ENCODE measurements around the gene C19orf81.

Gene C19orf81

GRCh38 chr19:50658441-50659317, 9.4 kb downstream of the C19orf81 start (continued):
- TF ChIP-seq ZNF654 (tag by site-specific recombination; IDR thresholded peaks at IDR 0.05; ENCODE audit: low read depth) (no peak), PRDM1 (tag by site-specific recombination; IDR thresholded peaks at IDR 0.05) (no peak), ZNF121 (tag by site-specific recombination; IDR thresholded peaks at IDR 0.05) (peak; percentile 68; the same call in 1 of the 2 replicates), ZBTB17 (tag by site-specific recombination; IDR thresholded peaks at IDR 0.05) (peak; percentile 97), SCRT1 (tag by site-specific recombination; IDR thresholded peaks at IDR 0.05; ENCODE audit: borderline replicate concordance) (peak; percentile 86), ZNF174 (tag by site-specific recombination; IDR thresholded peaks at IDR 0.05) (no peak), ZNF621 (tag by site-specific recombination; IDR thresholded peaks at IDR 0.05) (no peak), ZBTB8A (tag by site-specific recombination; IDR thresholded peaks at IDR 0.05) (no peak), ZNF18 (tag by site-specific recombination; IDR thresholded peaks at IDR 0.05) (no peak), ZNF768 (tag by site-specific recombination; IDR thresholded peaks at IDR 0.05) (peak; percentile 29; the same call in 1 of the 2 replicates), ZNF626 (tag by site-specific recombination; IDR thresholded peaks at IDR 0.05) (no peak), ZNF785 (tag by site-specific recombination; IDR thresholded peaks at IDR 0.05) (0 out of 2 replicates have a peak, but pooled peaks have one; percentile 56), ZNF114 (tag by site-specific recombination; IDR thresholded peaks at IDR 0.05) (no peak), ZNF629 (tag by site-specific recombination; IDR thresholded peaks at IDR 0.05) (peak; percentile 25; the same call in 1 of the 2 replicates), ZNF510 (tag by site-specific recombination; IDR thresholded peaks at IDR 0.05; ENCODE audit: insufficient replicate concordance) (no peak), OVOL3 (tag by site-specific recombination; IDR thresholded peaks at IDR 0.05) (peak; percentile 75), ZNF426 (tag by site-specific recombination; IDR thresholded peaks at IDR 0.05) (no peak), ZIC2 (tag by site-specific recombination; IDR thresholded peaks at IDR 0.05) (peak; percentile 61), TRIM28 (IDR thresholded peaks at IDR 0.05; ENCODE audit: borderline replicate concordance, low read length) (no peak), ZNF112 (tag by site-specific recombination; IDR thresholded peaks at IDR 0.05) (no peak), ZNF274 (IDR thresholded peaks at IDR 0.05; ENCODE audit: low read length) (no peak), ZNF274 (tag by site-specific recombination; IDR thresholded peaks at IDR 0.05; ENCODE audit: borderline replicate concordance) (no peak), ZNF2 (tag by site-specific recombination; IDR thresholded peaks at IDR 0.05) (peak; percentile 78), ZNF837 (tag by site-specific recombination; IDR thresholded peaks at IDR 0.05) (peak; percentile 25; the same call in 1 of the 2 replicates), GLIS2 (tag by site-specific recombination; IDR thresholded peaks at IDR 0.05) (peak; percentile 56)
- TF ChIP-seq, protein P1, sequence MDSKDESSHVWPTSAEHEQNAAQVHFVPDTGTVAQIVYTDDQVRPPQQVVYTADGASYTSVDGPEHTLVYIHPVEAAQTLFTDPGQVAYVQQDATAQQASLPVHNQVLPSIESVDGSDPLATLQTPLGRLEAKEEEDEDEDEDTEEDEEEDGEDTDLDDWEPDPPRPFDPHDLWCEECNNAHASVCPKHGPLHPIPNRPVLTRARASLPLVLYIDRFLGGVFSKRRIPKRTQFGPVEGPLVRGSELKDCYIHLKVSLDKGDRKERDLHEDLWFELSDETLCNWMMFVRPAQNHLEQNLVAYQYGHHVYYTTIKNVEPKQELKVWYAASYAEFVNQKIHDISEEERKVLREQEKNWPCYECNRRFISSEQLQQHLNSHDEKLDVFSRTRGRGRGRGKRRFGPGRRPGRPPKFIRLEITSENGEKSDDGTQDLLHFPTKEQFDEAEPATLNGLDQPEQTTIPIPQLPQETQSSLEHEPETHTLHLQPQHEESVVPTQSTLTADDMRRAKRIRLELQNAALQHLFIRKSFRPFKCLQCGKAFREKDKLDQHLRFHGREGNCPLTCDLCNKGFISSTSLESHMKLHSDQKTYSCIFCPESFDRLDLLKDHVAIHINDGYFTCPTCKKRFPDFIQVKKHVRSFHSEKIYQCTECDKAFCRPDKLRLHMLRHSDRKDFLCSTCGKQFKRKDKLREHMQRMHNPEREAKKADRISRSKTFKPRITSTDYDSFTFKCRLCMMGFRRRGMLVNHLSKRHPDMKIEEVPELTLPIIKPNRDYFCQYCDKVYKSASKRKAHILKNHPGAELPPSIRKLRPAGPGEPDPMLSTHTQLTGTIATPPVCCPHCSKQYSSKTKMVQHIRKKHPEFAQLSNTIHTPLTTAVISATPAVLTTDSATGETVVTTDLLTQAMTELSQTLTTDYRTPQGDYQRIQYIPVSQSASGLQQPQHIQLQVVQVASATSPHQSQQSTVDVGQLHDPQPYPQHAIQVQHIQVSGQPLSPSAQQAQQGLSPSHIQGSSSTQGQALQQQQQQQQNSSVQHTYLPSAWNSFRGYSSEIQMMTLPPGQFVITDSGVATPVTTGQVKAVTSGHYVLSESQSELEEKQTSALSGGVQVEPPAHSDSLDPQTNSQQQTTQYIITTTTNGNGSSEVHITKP (tag by site-specific recombination; IDR thresholded peaks at IDR 0.05): peak; percentile 36; the same call in 1 of the 2 replicates
- TF ChIP-seq, protein P2, sequence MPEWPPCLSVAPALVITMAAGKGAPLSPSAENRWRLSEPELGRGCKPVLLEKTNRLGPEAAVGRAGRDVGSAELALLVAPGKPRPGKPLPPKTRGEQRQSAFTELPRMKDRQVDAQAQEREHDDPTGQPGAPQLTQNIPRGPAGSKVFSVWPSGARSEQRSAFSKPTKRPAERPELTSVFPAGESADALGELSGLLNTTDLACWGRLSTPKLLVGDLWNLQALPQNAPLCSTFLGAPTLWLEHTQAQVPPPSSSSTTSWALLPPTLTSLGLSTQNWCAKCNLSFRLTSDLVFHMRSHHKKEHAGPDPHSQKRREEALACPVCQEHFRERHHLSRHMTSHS (tag by site-specific recombination; IDR thresholded peaks at IDR 0.05): no peak
- TF ChIP-seq, protein P3, sequence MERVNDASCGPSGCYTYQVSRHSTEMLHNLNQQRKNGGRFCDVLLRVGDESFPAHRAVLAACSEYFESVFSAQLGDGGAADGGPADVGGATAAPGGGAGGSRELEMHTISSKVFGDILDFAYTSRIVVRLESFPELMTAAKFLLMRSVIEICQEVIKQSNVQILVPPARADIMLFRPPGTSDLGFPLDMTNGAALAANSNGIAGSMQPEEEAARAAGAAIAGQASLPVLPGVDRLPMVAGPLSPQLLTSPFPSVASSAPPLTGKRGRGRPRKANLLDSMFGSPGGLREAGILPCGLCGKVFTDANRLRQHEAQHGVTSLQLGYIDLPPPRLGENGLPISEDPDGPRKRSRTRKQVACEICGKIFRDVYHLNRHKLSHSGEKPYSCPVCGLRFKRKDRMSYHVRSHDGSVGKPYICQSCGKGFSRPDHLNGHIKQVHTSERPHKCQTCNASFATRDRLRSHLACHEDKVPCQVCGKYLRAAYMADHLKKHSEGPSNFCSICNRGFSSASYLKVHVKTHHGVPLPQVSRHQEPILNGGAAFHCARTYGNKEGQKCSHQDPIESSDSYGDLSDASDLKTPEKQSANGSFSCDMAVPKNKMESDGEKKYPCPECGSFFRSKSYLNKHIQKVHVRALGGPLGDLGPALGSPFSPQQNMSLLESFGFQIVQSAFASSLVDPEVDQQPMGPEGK (tag by site-specific recombination; IDR thresholded peaks at IDR 0.05): peak; percentile 70
- TF ChIP-seq, protein P4, sequence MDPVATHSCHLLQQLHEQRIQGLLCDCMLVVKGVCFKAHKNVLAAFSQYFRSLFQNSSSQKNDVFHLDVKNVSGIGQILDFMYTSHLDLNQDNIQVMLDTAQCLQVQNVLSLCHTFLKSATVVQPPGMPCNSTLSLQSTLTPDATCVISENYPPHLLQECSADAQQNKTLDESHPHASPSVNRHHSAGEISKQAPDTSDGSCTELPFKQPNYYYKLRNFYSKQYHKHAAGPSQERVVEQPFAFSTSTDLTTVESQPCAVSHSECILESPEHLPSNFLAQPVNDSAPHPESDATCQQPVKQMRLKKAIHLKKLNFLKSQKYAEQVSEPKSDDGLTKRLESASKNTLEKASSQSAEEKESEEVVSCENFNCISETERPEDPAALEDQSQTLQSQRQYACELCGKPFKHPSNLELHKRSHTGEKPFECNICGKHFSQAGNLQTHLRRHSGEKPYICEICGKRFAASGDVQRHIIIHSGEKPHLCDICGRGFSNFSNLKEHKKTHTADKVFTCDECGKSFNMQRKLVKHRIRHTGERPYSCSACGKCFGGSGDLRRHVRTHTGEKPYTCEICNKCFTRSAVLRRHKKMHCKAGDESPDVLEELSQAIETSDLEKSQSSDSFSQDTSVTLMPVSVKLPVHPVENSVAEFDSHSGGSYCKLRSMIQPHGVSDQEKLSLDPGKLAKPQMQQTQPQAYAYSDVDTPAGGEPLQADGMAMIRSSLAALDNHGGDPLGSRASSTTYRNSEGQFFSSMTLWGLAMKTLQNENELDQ (tag by site-specific recombination; IDR thresholded peaks at IDR 0.05; ENCODE audit: low read depth): no peak
